GM12891 (cell line): Measurements from ENCODE around the gene PAM16.

Source experiments
- DNase-seq: peaks from one replicate; pipeline ENCODE4 v3.0.0; 2011; ENCODE audit warnings: low spot score; ENCODE audit not compliant: insufficient read length
- FAIRE-seq: peaks from 2 replicates; lab custom pipeline; 2011; peaks lifted over from hg19 to GRCh38; lab: Jason Lieb, UNC
- PAX5 ChIP-seq: IDR thresholded peaks from 2 replicates; pipeline ENCODE4 v1.6.1; 2011; ENCODE audit warnings: low read length, moderate library complexity, mild to moderate bottlenecking; ENCODE audit not compliant: insufficient read depth, severe bottlenecking
- POLR2A ChIP-seq: IDR thresholded peaks from 2 replicates; pipeline ENCODE4 v1.6.1; 2011; ENCODE audit warnings: low read depth, low read length, control low read depth
- POLR2AphosphoS5 ChIP-seq: IDR thresholded peaks from 2 replicates; pipeline ENCODE4 v1.6.1; 2011; ENCODE audit warnings: low read depth, low read length, control low read depth
- POU2F2 ChIP-seq: IDR thresholded peaks from 2 replicates; pipeline ENCODE4 v1.6.1; 2011; ENCODE audit warnings: low read depth, mild to moderate bottlenecking, control low read depth, low read length, moderate library complexity
- SPI1 ChIP-seq: IDR thresholded peaks from 2 replicates; pipeline ENCODE4 v1.6.1; 2011; ENCODE audit warnings: low read depth, low read length, control low read depth
- TAF1 ChIP-seq: IDR thresholded peaks from 2 replicates; pipeline ENCODE4 v1.6.1; 2011; ENCODE audit warnings: low read depth, low read length, control low read depth

Gene PAM16

GRCh38 chr16:4382795-4383357 lies 31.8 kb upstream of the PAM16 start:
- TF ChIP-seq POLR2AphosphoS5 (peak; percentile 46; the same call in 1 of the 2 replicates), POU2F2 (no peak), POLR2A (no peak)
- no peak for FAIRE-seq
- no peak for DNase-seq

GRCh38 chr16:4381935-4382794 lies 31.0 kb upstream of the PAM16 start:
- TF ChIP-seq POLR2A = peak; percentile 31; the same call in 1 of the 2 replicates
- no peak for TF ChIP-seq POLR2AphosphoS5
- DNase-seq (no peak), FAIRE-seq (no peak)

- no peak for TF ChIP-seq POU2F2
- no peak for TF ChIP-seq POLR2AphosphoS5
- no peak for TF ChIP-seq PAX5
- TF ChIP-seq TAF1 = no peak
- TF ChIP-seq POLR2A = no peak; the same call in 1 of the 2 replicates
- TF ChIP-seq SPI1 = no peak
- FAIRE-seq = no peak
Measured at GRCh38 chr16:4381072-4381934, 30.2 kb upstream of the PAM16 start.

GRCh38 chr16:4380119-4381063 lies 29.3 kb upstream of the PAM16 start:
- TF ChIP-seq POLR2AphosphoS5 = 0 out of 2 replicates have a peak, but pooled peaks have one; percentile 32
- no peak for TF ChIP-seq POLR2A
- DNase-seq (no peak), FAIRE-seq (no peak)

More at GRCh38 chr16:4381072-4381934, 30.2 kb upstream of the PAM16 start:
- no peak for DNase-seq

- DNase-seq (no peak), FAIRE-seq (no peak)
- TF ChIP-seq POLR2AphosphoS5 (peak; percentile 35; the same call in 1 of the 2 replicates), POLR2A (no peak)
Measured at GRCh38 chr16:4378999-4379690, 28.0 kb upstream of the PAM16 start.

- TF ChIP-seq TAF1 (no peak), PAX5 (no peak), POLR2A (no peak), SPI1 (no peak), POLR2AphosphoS5 (no peak)
- DNase-seq = no peak
- no peak for FAIRE-seq
Measured at GRCh38 chr16:4378161-4378666, 27.1 kb upstream of the PAM16 start.

GRCh38 chr16:4377573-4378154 lies 26.5 kb upstream of the PAM16 start:
- no peak for TF ChIP-seq POLR2AphosphoS5
- TF ChIP-seq POLR2A = no peak
- no peak for TF ChIP-seq SPI1
- no peak for TF ChIP-seq POU2F2
- no peak for TF ChIP-seq TAF1
- TF ChIP-seq PAX5 = no peak
- FAIRE-seq (peak; percentile 40), DNase-seq (no peak)

- FAIRE-seq (no peak), DNase-seq (no peak)
- TF ChIP-seq PAX5 = no peak
- TF ChIP-seq POLR2A = no peak
- TF ChIP-seq TAF1 = no peak
- TF ChIP-seq SPI1 = no peak
- TF ChIP-seq POU2F2 = no peak
- no peak for TF ChIP-seq POLR2AphosphoS5
Measured at GRCh38 chr16:4376893-4377572, 25.9 kb upstream of the PAM16 start.
